Frontal cortex (tissue), 4 donors: Measurements from ENCODE around the gene DDX5. TPM values are rescaled to one million over a fixed set of nuclear protein-coding genes. Genes with fewer than 3 reads are reported as not detected.

ENCODE experiments used
- DNase-seq, 2 donors: peaks; one replicate each; pipeline ENCODE4 v3.0.0; 2012; ENCODE audit warnings: low spot score in 2 of 2
- FAIRE-seq: peaks from 2 replicates; lab custom pipeline; 2012; peaks lifted over from hg19 to GRCh38; lab: Jason Lieb, UNC
- total RNA-seq: library from RNA; depleted of rRNA; stranded (reverse); fragments of >200 nt; gene quantifications from one replicate; pipeline ENCODE4 v1.2.3, GENCODE V29; 2014
- donor health status: control.
- donor health status: control.
- donor health status: control.

The DDX5 gene
- 416 TPM for total RNA-seq

GRCh38 chr17:64506201-64506575 is at the start of gene DDX5:
TSS of gene DDX5 (minus strand) at chr17:64506289. CDS start at chr17:64506119, 170 bp downstream.
- peak; percentile 91 for DNase-seq
- no peak for FAIRE-seq

- FAIRE-seq (no peak), DNase-seq (no peak)
These were observed 49.2 kb upstream of the DDX5 start for GRCh38 chr17:64555281-64555680.

- DNase-seq = no peak
- FAIRE-seq = no peak
These were observed 48.0 kb upstream of the DDX5 start for GRCh38 chr17:64554028-64554637.

- DNase-seq (no peak), FAIRE-seq (no peak)
These were observed 45.4 kb upstream of the DDX5 start for GRCh38 chr17:64551461-64551860.

GRCh38 chr17:64547319-64547718 is 41.2 kb upstream of the DDX5 start:
- no peak for DNase-seq
- no peak for FAIRE-seq

- FAIRE-seq (no peak), DNase-seq (peak in 1 of 2 donors; percentile 10)
These were observed 40.6 kb upstream of the DDX5 start for GRCh38 chr17:64546716-64547115.

- DNase-seq = no peak
- no peak for FAIRE-seq
These were observed 38.7 kb upstream of the DDX5 start for GRCh38 chr17:64544742-64545141.

GRCh38 chr17:64540118-64540776 is 34.2 kb upstream of the DDX5 start:
- no peak for FAIRE-seq
- no peak for DNase-seq

- DNase-seq (no peak), FAIRE-seq (no peak)
These were observed 32.5 kb upstream of the DDX5 start for GRCh38 chr17:64538508-64539130.

- DNase-seq (no peak), FAIRE-seq (no peak)
These were observed 31.4 kb upstream of the DDX5 start for GRCh38 chr17:64537488-64537887.

- FAIRE-seq = no peak
These were observed 30.8 kb upstream of the DDX5 start for GRCh38 chr17:64536913-64537312.

GRCh38 chr17:64535357-64535756 is 29.3 kb upstream of the DDX5 start:
- DNase-seq (no peak), FAIRE-seq (no peak)

More at GRCh38 chr17:64536913-64537312, 30.8 kb upstream of the DDX5 start:
- no peak for DNase-seq

GRCh38 chr17:64534187-64534586 is 28.1 kb upstream of the DDX5 start:
- no peak for FAIRE-seq
- no peak for DNase-seq

- no peak for FAIRE-seq
- DNase-seq = no peak
These were observed 27.7 kb upstream of the DDX5 start for GRCh38 chr17:64533784-64534183.

- FAIRE-seq = no peak
- DNase-seq = no peak
These were observed 26.3 kb upstream of the DDX5 start for GRCh38 chr17:64532409-64532808.

- FAIRE-seq (no peak), DNase-seq (no peak)
These were observed 25.9 kb upstream of the DDX5 start for GRCh38 chr17:64531955-64532371.

GRCh38 chr17:64529221-64529620 is 23.1 kb upstream of the DDX5 start:
- no peak for DNase-seq
- FAIRE-seq = no peak

GRCh38 chr17:64527914-64528313 is 21.8 kb upstream of the DDX5 start:
- FAIRE-seq = no peak
- no peak for DNase-seq

GRCh38 chr17:64520359-64520758 is 14.3 kb upstream of the DDX5 start:
- DNase-seq (no peak), FAIRE-seq (no peak)

GRCh38 chr17:64519601-64520000 is 13.5 kb upstream of the DDX5 start:
- no peak for DNase-seq
- FAIRE-seq = no peak

- DNase-seq (no peak), FAIRE-seq (no peak)
These were observed 9.7 kb upstream of the DDX5 start for GRCh38 chr17:64515829-64516228.
